Activated CD4-positive, alpha-beta T cell treated with anti-CD3 and anti-CD28 coated beads, Interleukin-2, amount 50 U/mL, for 16 hours (primary cell): ENCODE data around the gene TAC4.

Experiments
- DNase-seq: peaks from one replicate; pipeline ENCODE4 v3.0.0-alpha.2; 2020

Gene TAC4

GRCh38 chr17:49798182-49798581 is 49.7 kb downstream of the TAC4 start:
- no peak for DNase-seq

- DNase-seq, result no peak
These were observed 52.5 kb downstream of the TAC4 start for GRCh38 chr17:49795372-49795771.

GRCh38 chr17:49793309-49793708 is 54.6 kb downstream of the TAC4 start:
- DNase-seq, result no peak

GRCh38 chr17:49789243-49789578 is 58.7 kb downstream of the TAC4 start:
- DNase-seq, result no peak

- DNase-seq, result peak; percentile 99
These were observed 59.2 kb downstream of the TAC4 start, which contains the start of gene KAT7 for GRCh38 chr17:49788478-49789242. Gene KAT7 (plus strand): TSS chr17:49788681. CDS start chr17:49788835, 154 bp downstream.
